T-cell (primary cell): Measurements from ENCODE around the gene COMMD2. TPM values are rescaled to one million over a fixed set of nuclear protein-coding genes. Genes with fewer than 3 reads are reported as not detected.

Source experiments
- ATAC-seq, 4 experiments: fragments of 200-7000 bp in 3 of 4; fragments of 150-1000 bp in 1 of 4; cut with Tn5 transposase; replicated peaks in 1 of 4; 1 replicate in 3 of 4; 2 replicates in 1 of 4; pipeline ENCODE4 v1.10.0; 2021; ENCODE audit warnings: moderate library complexity in 3 of 4, mild to moderate bottlenecking in 2 of 4, moderate number of reproducible peaks in 1 of 4
- CTCF ChIA-PET, 2 donors: fragments of 300-600 bp; sonication (Branson Sonifier 250); formaldehyde crosslinking; loops; one replicate each; lab custom pipeline; 2022; ENCODE audit warnings: antibody characterized with exemption in 2 of 2; lab: Charles Lee
- POLR2A ChIA-PET, 2 donors: fragments of 300-600 bp; sonication (Branson Sonifier 250); formaldehyde crosslinking; loops; one replicate each; lab custom pipeline; 2022; ENCODE audit warnings: antibody characterized with exemption in 2 of 2; lab: Charles Lee
- DNase-seq, 35 experiments: peaks; one replicate each; pipeline versions ENCODE4 v3.0.0 to v3.0.0-alpha.2; 2013 to 2023
- H3K27ac ChIP-seq: one replicate; pipeline ENCODE4 v1.5.1; 2013; ENCODE audit warnings: low read length
- H3K27me3 ChIP-seq, 2 experiments: replicated peaks in 1 of 2; 1 replicate in 1 of 2; 2 replicates in 1 of 2; pipeline versions ENCODE4 v1.6.1 to v1.7.0; 2013; ENCODE audit warnings: low read length in 1 of 2, mixed read lengths in 1 of 2; ENCODE audit not compliant: control insufficient read depth in 2 of 2, insufficient read depth in 2 of 2; ENCODE audit errors: extremely low read depth in 1 of 2
- H3K36me3 ChIP-seq, 2 donors: 1 replicate in 1 of 2; 2 replicates in 1 of 2; pipeline versions ENCODE4 v1.6.1 to v1.7.0; 2013; ENCODE audit warnings: low read length in 1 of 2; ENCODE audit not compliant: control insufficient read depth in 2 of 2, insufficient read depth in 1 of 2; ENCODE audit errors: extremely low read depth in 1 of 2
- H3K4me1 ChIP-seq, 2 experiments: 1 replicate in 1 of 2; 2 replicates in 1 of 2; pipeline versions ENCODE4 v1.6.1 to v1.7.0; 2013; ENCODE audit warnings: low read length in 2 of 2, mixed read lengths in 1 of 2; ENCODE audit not compliant: insufficient read depth in 2 of 2, control insufficient read depth in 1 of 2; ENCODE audit errors: extremely low read depth in 1 of 2
- H3K4me3 ChIP-seq, 2 donors: 1 replicate in 1 of 2; 2 replicates in 1 of 2; pipeline versions ENCODE4 v1.5.1 to v1.7.0; 2013; ENCODE audit warnings: mild to moderate bottlenecking in 2 of 2, low read length in 1 of 2, moderate library complexity in 1 of 2; ENCODE audit not compliant: control insufficient read depth in 1 of 2; ENCODE audit errors: extremely low read depth in 1 of 2
- H3K9me3 ChIP-seq: 2 replicates; pipeline ENCODE4 v1.7.0; 2013
- H3K27ac Mint-ChIP-seq, 2 donors: one replicate each; pipeline ENCODE4 v1.8.0; 2020 to 2021; ENCODE audit warnings: mild to moderate bottlenecking in 2 of 2, mixed read lengths in 2 of 2
- H3K27me3 Mint-ChIP-seq, 2 donors: one replicate each; pipeline ENCODE4 v1.8.0; 2021 to 2022; ENCODE audit warnings: mixed read lengths in 2 of 2
- H3K36me3 Mint-ChIP-seq: one replicate; pipeline ENCODE4 v1.8.0; 2021; ENCODE audit warnings: mixed read lengths
- H3K4me1 Mint-ChIP-seq, 3 donors: one replicate each; pipeline ENCODE4 v1.8.0; 2020 to 2022; ENCODE audit warnings: mixed read lengths in 3 of 3, mild to moderate bottlenecking in 1 of 3
- H3K4me3 Mint-ChIP-seq, 3 donors: one replicate each; pipeline ENCODE4 v1.8.0; 2020 to 2022; ENCODE audit warnings: mild to moderate bottlenecking in 3 of 3, mixed read lengths in 3 of 3, moderate library complexity in 3 of 3
- H3K9me3 Mint-ChIP-seq, 3 donors: one replicate each; pipeline ENCODE4 v1.8.0; 2020 to 2022; ENCODE audit warnings: mixed read lengths in 3 of 3
- WGBS: methylation state at CpG from one replicate; pipeline ENCODE4 v1.1.5; 2013; ENCODE audit warnings: missing lambda C conversion rate; ENCODE audit not compliant: insufficient coverage; 5-methylcytosine and 5-hydroxymethylcytosine counted together
- total RNA-seq, 35 experiments: library from RNA in 6 of 35; stranded (reverse) in 6 of 35; fragments of 120-200 nt in 1 of 35; gene quantifications; one replicate each; pipeline versions ENCODE4 v1.2.1 to v1.2.4 and lab custom pipeline; 2013 to 2026

COMMD2 gene
- total RNA-seq, 5 donors from 2014 or later (not counting 1 experiment from before 2014, with no cell fraction given): 29.5 to 36.1 (median 33.7) TPM

GRCh38 chr3:149717391-149718056, 34.8 kb downstream of the COMMD2 start:
- POLR2A ChIA-PET: no interaction called here
- Mint-ChIP-seq H3K4me3 (no peak overlapping the region), H3K36me3 (peaks cover 5% of the 10 kb centered on the region), H3K4me1 (peaks cover 0 to 2% (median 0%) of the 10 kb centered on the region in 3 donors), H3K27ac (no peak overlapping the region), H3K27me3 (no peaks in the 10 kb centered on the region), H3K9me3 (peaks cover 7 to 16% (median 11%) of the 10 kb centered on the region in 3 donors)
- DNase-seq: peak in 8 of 35 experiments; percentile 1 to 44 (median 8)
- H3K27ac ChIP-seq: no peak overlapping the region
- H3K4me3 ChIP-seq: no peak overlapping the region
- no peak for ATAC-seq
- no peaks in the 10 kb centered on the region for H3K9me3 ChIP-seq
- H3K36me3 ChIP-seq: no peaks in the 10 kb centered on the region
- WGBS: 10% methylated on average over 1 of the region's 2 CpGs
- CTCF ChIA-PET: interaction anchor here (0.9 to 1.3 kb wide), 3 partner anchors 13 to 767 kb away, joined by 3 to 6 read pairs (median 3); no protein-coding TSS in a partner anchor
- H3K27me3 ChIP-seq: no peaks in the 10 kb centered on the region
- no peaks in the 10 kb centered on the region for H3K4me1 ChIP-seq

- Histone ChIP-seq H3K9me3 (no peaks in the 10 kb centered on the region), H3K36me3 (no peaks in the 10 kb centered on the region), H3K4me1 (no peaks in the 10 kb centered on the region), H3K4me3 (no peak overlapping the region), H3K27me3 (no peaks in the 10 kb centered on the region), H3K27ac (no peak overlapping the region)
- ATAC-seq (no peak), DNase-seq (no peak)
- peaks cover 5% of the 10 kb centered on the region for H3K36me3 Mint-ChIP-seq
- H3K27me3 Mint-ChIP-seq: no peaks in the 10 kb centered on the region
- H3K27ac Mint-ChIP-seq: no peak overlapping the region
- H3K4me3 Mint-ChIP-seq: no peak overlapping the region
- POLR2A ChIA-PET: no interaction called here
- peaks cover 0 to 2% (median 0%) of the 10 kb centered on the region in 3 donors for H3K4me1 Mint-ChIP-seq
- H3K9me3 Mint-ChIP-seq: peaks cover 7 to 10% (median 10%) of the 10 kb centered on the region in 3 donors
- 96% methylated on average over 4 of the region's 6 CpGs for WGBS
- CTCF ChIA-PET: interaction anchor here (0.9 to 1.4 kb wide), 4 partner anchors 13 to 766 kb away, joined by 3 to 6 read pairs (median 3); no protein-coding TSS in a partner anchor
Measured at GRCh38 chr3:149716984-149717383, 35.3 kb downstream of the COMMD2 start.

- Histone ChIP-seq H3K36me3 (no peaks in the 10 kb centered on the region), H3K4me1 (no peaks in the 10 kb centered on the region), H3K27ac (no peak overlapping the region), H3K9me3 (no peaks in the 10 kb centered on the region), H3K4me3 (no peak overlapping the region), H3K27me3 (no peaks in the 10 kb centered on the region)
- H3K36me3 Mint-ChIP-seq: no peaks in the 10 kb centered on the region
- ATAC-seq (no peak), DNase-seq (no peak)
- no peaks in the 10 kb centered on the region for H3K9me3 Mint-ChIP-seq
- WGBS: 90% methylated on average over 11 of the region's 13 CpGs
- no peak overlapping the region for H3K4me3 Mint-ChIP-seq
- no peak overlapping the region for H3K27ac Mint-ChIP-seq
- CTCF ChIA-PET: interaction anchor here in 1 of 2 donors (0.7 kb wide), 1 partner anchor 761 kb away, joined by 4 read pairs; no protein-coding TSS in a partner anchor
- H3K27me3 Mint-ChIP-seq: no peaks in the 10 kb centered on the region
- POLR2A ChIA-PET: no interaction called here
- H3K4me1 Mint-ChIP-seq: peaks cover 0 to 2% (median 0%) of the 10 kb centered on the region in 3 donors
Measured at GRCh38 chr3:149715247-149715646, 37.0 kb downstream of the COMMD2 start.

GRCh38 chr3:149713730-149714654, 38.3 kb downstream of the COMMD2 start:
- no peak overlapping the region for H3K4me3 ChIP-seq
- POLR2A ChIA-PET: no interaction called here
- H3K27me3 ChIP-seq: no peaks in the 10 kb centered on the region
- H3K27ac ChIP-seq: no peak overlapping the region
- Mint-ChIP-seq H3K36me3 (no peaks in the 10 kb centered on the region), H3K9me3 (no peaks in the 10 kb centered on the region), H3K27ac (no peak overlapping the region), H3K4me3 (no peak overlapping the region), H3K4me1 (peaks cover 0 to 2% (median 0%) of the 10 kb centered on the region in 3 donors), H3K27me3 (no peaks in the 10 kb centered on the region)
- H3K9me3 ChIP-seq: no peaks in the 10 kb centered on the region
- no peak for ATAC-seq
- 93% methylated on average over 38 of the region's 38 CpGs for WGBS
- DNase-seq: no peak
- CTCF ChIA-PET: no interaction called here
- H3K36me3 ChIP-seq: no peaks in the 10 kb centered on the region
- no peaks in the 10 kb centered on the region for H3K4me1 ChIP-seq

- H3K27me3 ChIP-seq: no peaks in the 10 kb centered on the region
- Mint-ChIP-seq H3K4me1 (peaks cover 0 to 2% (median 2%) of the 10 kb centered on the region in 3 donors), H3K27me3 (no peaks in the 10 kb centered on the region), H3K36me3 (no peaks in the 10 kb centered on the region), H3K9me3 (no peaks in the 10 kb centered on the region), H3K27ac (no peak overlapping the region), H3K4me3 (no peak overlapping the region)
- 100% methylated on average over 1 of the region's 3 CpGs for WGBS
- H3K27ac ChIP-seq: no peak overlapping the region
- H3K4me1 ChIP-seq: no peaks in the 10 kb centered on the region
- DNase-seq (no peak), ATAC-seq (no peak)
- H3K36me3 ChIP-seq: no peaks in the 10 kb centered on the region
- H3K9me3 ChIP-seq: no peaks in the 10 kb centered on the region
- no peak overlapping the region for H3K4me3 ChIP-seq
- ChIA-PET POLR2A (no interaction called here), CTCF (no interaction called here)
Measured at GRCh38 chr3:149706905-149707304, 45.4 kb downstream of the COMMD2 start.

GRCh38 chr3:149705416-149705815, 46.9 kb downstream of the COMMD2 start:
- Histone ChIP-seq H3K27ac (no peak overlapping the region), H3K4me3 (no peak overlapping the region), H3K9me3 (no peaks in the 10 kb centered on the region), H3K27me3 (no peaks in the 10 kb centered on the region), H3K4me1 (no peaks in the 10 kb centered on the region), H3K36me3 (no peaks in the 10 kb centered on the region)
- ChIA-PET POLR2A (no interaction called here), CTCF (interaction anchor here (0.6 to 0.7 kb wide), 3 partner anchors 14 to 1383 kb away, joined by 3 read pairs; no protein-coding TSS in a partner anchor)
- Mint-ChIP-seq H3K4me1 (peaks cover 0 to 10% (median 4%) of the 10 kb centered on the region in 3 donors), H3K27me3 (no peaks in the 10 kb centered on the region), H3K4me3 (no peak overlapping the region), H3K36me3 (no peaks in the 10 kb centered on the region), H3K9me3 (no peaks in the 10 kb centered on the region), H3K27ac (no peak overlapping the region)
- no peak for DNase-seq
- no peak for ATAC-seq
